Sciatic nerve (tissue), 2 donors: ENCODE results near the gene GPR26. TPM values are rescaled to one million over a fixed set of nuclear protein-coding genes. Genes with fewer than 3 reads are reported as not detected.

Experiments used
- ATAC-seq: fragments of 200-7000 bp; cut with Tn5 transposase; one replicate; pipeline ENCODE4 v1.9.1; 2020; ENCODE audit warnings: mild to moderate bottlenecking, moderate library complexity
- DNase-seq: peaks from one replicate; pipeline ENCODE4 v3.0.0-alpha.2; 2020; ENCODE audit warnings: low spot score
- intact Hi-C: fragments of 100-400 bp; cut with DNase I; formaldehyde crosslinking; loops from one replicate; pipeline ENCODE4 v1.14.2; 2022
- total RNA-seq: library from RNA; stranded (reverse); fragmentation: NEBNext Ultra II Directional; extraction: Animal tissue kit (Norgen Biotek cat#: 25700); gene quantifications from one replicate; pipeline ENCODE4 v1.2.1, GENCODE V29; 2021
- donor health status: DM: no; HTN: no; CAD: no.
- donor health status: DM: no; HTN: no; CAD: no.

The GPR26 gene, protein sequence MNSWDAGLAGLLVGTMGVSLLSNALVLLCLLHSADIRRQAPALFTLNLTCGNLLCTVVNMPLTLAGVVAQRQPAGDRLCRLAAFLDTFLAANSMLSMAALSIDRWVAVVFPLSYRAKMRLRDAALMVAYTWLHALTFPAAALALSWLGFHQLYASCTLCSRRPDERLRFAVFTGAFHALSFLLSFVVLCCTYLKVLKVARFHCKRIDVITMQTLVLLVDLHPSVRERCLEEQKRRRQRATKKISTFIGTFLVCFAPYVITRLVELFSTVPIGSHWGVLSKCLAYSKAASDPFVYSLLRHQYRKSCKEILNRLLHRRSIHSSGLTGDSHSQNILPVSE
- total RNA-seq, result not detected

DNA sequence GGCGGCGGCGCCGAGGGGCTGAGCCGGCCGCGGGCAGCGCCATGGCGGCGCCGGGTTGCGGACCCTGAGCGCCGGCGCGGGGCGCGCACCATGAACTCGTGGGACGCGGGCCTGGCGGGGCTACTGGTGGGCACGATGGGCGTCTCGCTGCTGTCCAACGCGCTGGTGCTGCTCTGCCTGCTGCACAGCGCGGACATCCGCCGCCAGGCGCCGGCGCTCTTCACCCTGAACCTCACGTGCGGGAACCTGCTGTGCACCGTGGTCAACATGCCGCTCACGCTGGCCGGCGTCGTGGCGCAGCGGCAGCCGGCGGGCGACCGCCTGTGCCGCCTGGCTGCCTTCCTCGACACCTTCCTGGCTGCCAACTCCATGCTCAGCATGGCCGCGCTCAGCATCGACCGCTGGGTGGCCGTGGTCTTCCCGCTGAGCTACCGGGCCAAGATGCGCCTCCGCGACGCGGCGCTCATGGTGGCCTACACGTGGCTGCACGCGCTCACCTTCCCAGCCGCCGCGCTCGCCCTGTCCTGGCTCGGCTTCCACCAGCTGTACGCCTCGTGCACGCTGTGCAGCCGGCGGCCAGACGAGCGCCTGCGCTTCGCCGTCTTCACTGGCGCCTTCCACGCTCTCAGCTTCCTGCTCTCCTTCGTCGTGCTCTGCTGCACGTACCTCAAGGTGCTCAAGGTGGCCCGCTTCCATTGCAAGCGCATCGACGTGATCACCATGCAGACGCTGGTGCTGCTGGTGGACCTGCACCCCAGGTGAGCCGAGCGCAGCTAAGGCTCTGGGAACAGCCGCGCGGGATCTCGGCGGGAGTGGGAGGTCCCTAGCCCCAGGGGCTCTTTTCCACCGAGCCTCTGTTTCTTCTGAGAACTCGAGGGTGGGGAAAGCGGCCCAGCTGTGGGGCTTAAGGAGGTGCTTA is at the start of gene GPR26:
Gene GPR26, plus strand, starts transcription at position 38 of the 919 bp plus-strand sequence. Its CDS starts 53 bp downstream, at position 91.
- DNase-seq, result no peak
- ATAC-seq, result no peak
- intact Hi-C loops, result loop anchor here (5.0 kb wide), 1 partner anchor 946 kb away; no protein-coding TSS in a partner anchor

DNA sequence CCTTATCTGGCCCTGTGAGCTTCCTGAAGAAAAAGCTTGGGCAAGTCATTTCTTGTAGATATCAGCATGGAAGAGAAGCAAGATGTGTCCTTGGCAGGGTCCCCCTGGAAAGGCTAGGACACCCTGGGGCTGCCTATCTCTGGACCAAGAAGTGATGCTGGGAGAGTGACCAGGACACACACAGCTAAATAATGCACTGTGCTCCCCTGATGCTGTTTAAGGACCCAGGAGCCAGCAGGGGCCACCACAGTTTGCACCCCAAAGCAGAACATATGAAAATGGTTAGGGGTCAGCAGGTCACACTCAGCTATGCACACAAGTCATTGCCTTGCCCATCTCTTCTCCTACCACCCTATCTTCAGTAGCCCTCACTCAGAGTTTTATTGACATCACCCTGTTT is 47.9 kb upstream of the GPR26 start:
- ATAC-seq, result no peak
- intact Hi-C loops, result no loop called here
- no peak for DNase-seq

DNA sequence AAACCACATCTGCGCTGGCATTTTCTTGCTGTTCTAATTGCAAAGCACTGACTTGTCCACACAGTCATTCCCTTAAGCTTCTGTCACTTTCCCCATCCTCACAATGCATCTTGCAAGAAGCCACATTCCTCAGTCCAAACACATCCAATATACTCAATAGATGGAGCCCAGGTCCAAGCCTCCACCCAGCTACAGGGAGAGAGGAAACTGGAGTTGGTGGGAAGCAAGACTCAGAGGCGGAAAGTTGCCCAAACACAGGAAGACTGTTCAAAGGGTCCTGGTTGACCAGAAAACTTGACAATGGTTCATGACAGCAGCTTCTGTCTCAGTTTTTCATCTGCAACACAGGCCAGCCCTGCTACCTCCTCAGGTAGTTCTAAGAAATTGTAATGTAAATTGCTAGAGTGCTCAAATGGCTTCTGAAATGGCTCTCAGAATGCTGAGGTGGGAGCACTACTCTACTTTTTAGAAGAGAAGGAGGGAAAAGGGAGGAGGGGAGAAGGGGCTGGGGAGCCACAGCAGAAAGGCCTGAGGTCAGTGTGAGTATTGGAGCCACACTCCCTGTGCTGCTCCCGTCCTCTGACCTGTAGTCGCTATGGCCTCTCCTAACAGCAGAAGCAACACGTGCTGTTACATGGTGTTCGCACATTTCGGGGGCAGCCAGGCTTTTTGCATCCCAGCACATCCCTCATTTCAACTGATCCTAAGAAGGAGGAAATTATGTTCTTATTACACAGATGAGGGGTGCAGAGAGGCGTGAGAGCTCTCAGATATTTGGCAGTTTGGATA is 46.9 kb upstream of the GPR26 start:
- intact Hi-C loops, result no loop called here
- ATAC-seq (no peak), DNase-seq (no peak)

DNA sequence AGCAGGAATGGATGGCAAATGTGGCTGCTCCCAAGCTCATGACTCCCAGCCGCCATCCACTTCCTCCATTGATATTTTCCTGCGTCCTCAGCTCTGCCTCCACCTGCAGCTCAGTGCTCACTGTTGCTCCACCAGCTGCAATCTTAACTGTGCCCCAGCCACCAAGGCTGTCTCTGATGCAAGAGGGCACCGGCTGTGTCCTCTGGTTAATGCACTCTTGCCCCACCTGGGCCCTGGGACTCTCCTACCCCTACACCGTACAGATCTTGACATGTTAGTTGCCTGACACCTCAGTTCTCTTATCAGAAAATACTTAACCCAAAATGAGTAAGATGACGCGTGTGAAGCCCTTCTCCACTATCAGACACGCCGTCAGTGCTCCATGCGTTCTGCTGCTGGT is 45.5 kb upstream of the GPR26 start:
- DNase-seq, result no peak
- intact Hi-C loops, result no loop called here
- ATAC-seq, result no peak

DNA sequence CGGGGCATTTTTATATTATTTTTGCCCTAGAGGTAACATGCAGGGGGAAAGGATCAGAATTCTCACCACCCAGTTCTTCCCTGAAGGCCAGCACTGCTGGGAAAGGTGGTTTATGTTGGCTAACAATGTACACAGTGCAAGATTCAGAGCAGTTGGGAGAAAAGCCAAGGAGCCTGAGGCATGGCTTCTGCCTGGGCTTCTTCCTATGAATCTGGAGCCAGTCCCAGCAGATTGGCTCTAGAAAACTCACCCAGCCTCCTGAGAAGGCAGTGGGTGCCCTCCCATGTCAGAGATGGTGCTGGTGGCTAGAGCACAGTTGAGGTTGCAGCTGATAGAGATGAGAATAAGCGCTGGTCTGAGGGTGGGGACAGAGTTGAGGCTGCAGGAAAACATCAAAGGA is 44.7 kb upstream of the GPR26 start:
- DNase-seq (no peak), ATAC-seq (no peak)
- intact Hi-C loops, result no loop called here

DNA sequence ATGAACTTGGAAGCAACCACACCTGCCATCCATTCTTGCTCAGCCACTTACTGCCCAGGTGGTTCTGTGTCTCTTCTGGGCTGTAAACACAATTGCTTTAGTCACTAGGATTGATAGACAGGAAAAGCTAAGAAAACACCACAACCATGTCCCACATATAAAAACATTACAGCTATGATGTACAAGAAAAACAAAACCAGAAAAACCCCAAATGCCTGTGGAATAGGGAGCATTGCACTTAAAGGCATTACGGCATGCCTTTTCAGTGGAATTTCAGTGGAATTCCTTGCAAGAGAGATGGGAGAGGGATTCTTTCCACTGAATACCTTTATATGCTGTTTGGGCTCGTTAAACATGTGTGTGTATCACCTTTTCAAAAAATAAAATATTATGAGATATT is 44.2 kb upstream of the GPR26 start:
- intact Hi-C loops, result no loop called here
- no peak for ATAC-seq

DNA sequence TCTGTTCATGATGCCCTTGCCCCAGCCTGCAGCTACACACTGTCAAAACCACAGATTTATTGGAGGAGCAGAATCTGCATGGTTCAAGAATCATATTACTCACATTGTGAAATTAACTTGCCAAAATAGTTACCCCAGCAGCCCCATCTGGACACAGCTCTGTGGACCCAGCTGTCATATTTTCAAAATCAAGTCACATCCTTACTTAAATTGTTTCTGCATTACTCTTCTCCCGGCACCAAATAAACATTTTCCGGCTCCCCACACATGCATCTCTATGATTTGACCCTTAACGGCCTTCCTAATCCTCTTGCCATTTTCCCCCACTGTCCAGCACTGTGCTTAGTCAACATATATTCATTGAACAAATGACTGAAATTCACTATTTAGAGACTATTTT is 43.8 kb upstream of the GPR26 start:
- no peak for DNase-seq
- intact Hi-C loops, result no loop called here
- no peak for ATAC-seq

More for the DNA sequence above, 44.2 kb upstream of the GPR26 start:
- no peak for DNase-seq

DNA sequence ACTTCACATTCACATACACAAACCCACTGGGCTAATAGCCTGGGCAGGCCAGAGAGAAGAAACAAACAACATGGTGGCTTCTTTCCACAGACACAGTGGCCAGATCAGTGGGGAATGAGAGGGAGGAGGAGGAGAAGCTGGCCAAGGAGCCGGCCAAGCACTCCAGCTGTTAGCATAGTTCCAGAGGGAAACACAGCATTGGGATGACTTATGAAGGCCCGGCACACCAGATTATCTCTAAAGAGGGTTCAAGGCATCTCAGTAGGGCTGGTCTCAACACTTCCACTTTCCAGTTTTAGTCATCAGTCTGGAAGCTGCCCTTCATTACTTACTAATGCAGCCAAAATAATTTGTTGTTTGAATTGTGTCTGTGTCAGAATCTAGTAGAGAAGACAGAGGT is 42.1 kb upstream of the GPR26 start:
- no peak for DNase-seq
- ATAC-seq, result no peak
- intact Hi-C loops, result no loop called here

DNA sequence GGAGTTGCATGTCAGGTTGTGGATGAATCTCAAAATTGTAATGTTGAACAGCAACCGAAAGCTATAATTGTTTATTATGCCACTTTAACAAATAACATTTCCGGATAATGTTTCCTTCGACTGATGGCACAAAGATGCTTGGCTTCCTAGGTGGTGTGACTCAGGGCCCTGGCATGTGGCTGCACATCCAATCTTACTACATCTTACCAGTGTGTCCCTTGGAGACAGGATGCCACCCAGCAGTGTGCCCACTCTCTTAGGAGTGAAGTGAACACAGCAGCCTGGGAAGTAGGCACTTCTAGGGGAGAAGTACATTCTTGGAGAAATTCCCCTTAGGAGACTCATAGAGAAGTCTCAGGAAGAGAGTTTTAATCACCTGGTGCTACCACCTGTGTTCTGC is 33.0 kb upstream of the GPR26 start:
- intact Hi-C loops, result no loop called here
- no peak for DNase-seq
- no peak for ATAC-seq

DNA sequence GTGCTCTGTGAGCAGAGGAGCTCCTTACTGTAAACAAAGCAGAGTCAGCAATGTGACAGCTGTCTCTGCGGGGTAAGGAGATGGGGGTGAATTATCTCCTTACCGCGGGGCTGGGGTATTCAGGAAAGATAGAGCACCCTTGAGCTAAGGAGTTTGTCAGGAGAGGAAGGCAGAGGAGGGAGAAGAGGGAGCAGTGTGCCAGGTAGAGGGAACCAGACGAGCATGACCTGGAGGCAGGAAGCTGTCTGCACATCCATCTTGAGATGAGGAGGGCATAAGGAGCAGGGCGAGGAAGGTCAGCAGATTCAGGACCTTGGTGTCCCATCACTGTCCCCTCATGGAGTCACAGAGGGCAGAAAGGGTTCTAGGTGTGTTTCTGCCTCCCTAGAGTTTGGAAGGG is 32.5 kb upstream of the GPR26 start:
- ATAC-seq, result no peak

DNA sequence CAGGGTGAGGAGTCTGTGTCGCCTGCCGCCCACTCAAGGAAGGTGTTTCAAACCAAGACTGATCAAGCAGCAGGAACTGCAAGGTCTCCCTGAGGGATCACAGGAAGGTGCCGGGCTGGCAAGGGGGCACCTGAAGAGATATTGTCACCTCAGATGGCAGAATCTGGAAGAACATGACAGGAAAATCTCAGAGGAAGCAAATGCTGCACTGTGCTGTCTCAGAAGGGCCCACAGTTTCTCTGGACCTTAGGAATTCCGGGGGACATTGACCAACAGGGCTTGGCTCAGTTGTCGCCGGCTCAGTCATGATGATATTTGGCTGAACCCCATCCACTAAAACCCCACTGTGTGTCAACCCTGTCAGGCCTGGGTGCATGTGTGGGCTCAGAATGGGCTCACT is 31.9 kb upstream of the GPR26 start:
- ATAC-seq (no peak), DNase-seq (no peak)
- intact Hi-C loops, result no loop called here

More for the DNA sequence above, 32.5 kb upstream of the GPR26 start:
- intact Hi-C loops, result no loop called here
- no peak for DNase-seq

DNA sequence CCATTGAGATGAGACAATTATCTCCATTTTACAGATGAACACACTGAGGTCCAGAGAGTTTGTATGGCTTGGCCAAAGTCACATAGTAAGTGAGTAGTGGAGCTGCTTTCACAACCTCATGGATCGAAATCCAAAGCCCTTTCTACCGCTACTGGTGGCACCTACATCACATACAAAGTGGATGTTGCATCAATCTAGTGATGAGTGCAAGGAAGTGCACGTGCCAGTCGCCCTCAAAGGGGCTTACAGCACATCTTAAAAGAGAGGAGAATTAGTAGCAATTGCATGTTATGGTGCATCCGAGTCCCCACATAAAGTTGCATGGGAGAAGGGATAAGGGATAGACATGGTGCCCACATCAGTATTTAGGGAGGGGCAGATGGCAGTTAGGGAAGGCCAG is 31.0 kb upstream of the GPR26 start:
- DNase-seq, result no peak
- intact Hi-C loops, result no loop called here
- no peak for ATAC-seq

DNA sequence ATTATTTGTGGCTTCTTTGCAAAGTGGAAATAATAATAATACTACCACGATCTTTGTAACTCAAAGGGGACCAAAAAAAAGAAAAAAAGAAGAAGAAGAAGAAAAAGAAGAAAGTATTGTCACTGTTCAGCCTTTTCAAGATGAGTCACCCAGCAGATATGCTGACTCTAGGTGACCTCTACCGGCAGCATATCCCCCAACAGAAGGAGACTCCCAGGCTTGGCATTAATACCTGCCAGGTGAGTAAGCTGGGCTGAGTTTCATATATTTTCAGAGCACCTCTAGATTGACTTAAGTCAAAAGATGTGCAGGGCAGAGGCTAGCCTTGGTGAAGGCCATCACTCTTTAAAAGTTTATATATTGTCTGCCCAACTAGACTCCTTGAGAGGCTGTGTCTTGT is 30.4 kb upstream of the GPR26 start:
- no peak for DNase-seq
- no peak for ATAC-seq
- intact Hi-C loops, result no loop called here

DNA sequence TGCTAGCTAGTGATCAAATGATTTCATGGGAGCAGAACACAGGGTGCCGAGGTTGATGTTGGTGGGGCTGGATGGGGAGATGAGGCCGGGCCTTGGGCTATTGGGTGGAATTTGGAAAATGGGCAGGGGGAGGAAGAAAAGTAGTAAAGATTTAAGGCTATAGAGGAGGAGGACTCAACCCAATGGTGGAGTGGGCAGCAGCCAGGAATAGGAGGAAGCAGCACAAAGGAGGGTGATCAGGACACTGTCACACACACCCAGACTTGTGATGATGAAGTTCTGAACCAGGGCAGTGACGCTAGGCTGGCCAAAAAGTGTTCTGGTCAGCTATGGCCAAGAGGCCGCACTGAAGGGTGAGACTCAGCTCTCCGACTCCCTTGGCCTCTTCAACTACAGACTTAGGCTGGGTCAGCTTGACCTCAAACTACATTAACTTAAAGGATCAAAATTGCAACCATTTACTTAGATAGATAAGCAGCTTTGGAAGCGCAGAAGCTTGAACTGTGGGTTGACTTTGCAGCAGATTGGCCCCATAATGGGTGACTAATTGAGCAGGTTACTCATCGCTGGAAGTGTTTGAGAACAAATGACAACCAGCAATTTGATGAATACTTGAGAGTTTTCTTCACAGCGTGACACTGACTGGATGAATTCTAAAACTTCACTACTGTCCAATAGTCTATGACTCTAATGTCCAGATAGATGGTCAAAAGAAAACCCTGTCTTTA is 29.4 kb upstream of the GPR26 start:
- DNase-seq, result no peak
- ATAC-seq, result no peak
- intact Hi-C loops, result no loop called here

DNA sequence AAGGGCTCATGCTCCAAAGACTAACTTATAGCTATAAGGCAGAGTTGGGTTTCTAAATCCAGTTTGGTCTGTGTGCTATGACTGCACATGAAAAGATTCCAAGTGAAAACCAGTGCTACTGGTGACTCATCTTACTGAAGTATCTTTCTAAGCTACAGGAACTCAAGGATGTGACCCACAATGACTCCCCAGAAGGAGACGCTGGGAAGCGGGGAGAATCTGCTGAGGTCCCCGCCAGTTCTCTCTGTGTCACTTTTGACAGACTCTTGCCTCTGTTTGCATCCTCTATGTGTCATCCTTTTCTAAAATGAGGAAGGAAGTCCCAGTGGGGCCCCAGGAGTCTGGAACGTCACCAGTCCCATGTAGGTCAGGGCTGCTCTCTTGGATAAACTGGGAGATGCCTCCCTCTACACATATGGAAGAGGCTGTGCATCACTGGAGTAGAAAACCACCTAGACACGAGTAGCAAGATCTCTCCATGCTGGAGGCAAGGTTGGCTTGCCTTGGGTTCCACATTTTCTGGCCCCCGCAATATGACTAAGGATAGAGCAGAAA is 28.8 kb upstream of the GPR26 start:
- no peak for ATAC-seq
- intact Hi-C loops, result no loop called here
- no peak for DNase-seq

DNA sequence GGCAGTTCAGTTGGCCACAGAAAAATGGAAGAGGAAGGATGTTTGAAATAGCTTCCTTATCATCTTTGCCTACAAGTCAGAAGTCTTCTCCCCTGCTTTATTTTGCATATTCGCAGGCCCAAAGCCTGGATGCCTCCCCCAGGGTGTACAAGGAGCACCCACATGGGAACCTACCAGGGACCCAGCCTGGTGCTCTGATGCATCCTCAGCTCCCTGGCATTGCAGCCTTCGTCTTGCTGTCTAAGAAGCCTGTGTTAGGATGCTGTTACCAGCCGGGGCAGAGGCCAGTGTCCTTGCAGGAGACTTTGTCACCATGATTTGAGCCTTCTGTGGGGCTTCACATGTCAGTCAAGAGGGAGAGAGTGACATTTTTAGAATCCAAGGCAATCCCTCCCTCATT is 27.0 kb upstream of the GPR26 start:
- DNase-seq (no peak), ATAC-seq (no peak)
- intact Hi-C loops, result no loop called here

DNA sequence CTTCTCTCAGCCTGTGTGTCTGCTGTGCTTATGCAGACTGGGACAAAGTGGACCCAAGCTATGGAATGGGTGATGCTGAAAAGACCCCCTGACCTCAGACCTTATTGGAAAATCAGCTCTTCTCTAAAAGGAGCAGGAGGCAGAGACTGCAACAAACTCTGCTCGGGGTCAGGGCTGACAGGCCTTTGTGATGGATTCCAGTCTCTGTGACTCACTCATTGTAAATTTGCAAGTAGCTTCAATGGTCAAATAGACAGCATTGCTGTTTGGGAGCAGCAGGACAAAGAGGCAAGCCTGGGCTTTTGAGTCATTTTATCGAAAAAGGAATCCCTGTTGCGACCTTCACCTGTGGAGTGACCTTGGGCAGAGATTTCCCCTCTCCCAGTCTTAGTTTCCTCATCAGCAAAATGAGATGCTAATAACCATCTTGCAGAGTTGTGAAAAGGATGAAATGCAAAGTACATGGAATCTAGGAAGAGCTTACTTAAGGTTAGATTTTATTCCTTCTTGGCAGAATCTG is 26.1 kb upstream of the GPR26 start:
- ATAC-seq (no peak), DNase-seq (no peak)
- intact Hi-C loops, result no loop called here

DNA sequence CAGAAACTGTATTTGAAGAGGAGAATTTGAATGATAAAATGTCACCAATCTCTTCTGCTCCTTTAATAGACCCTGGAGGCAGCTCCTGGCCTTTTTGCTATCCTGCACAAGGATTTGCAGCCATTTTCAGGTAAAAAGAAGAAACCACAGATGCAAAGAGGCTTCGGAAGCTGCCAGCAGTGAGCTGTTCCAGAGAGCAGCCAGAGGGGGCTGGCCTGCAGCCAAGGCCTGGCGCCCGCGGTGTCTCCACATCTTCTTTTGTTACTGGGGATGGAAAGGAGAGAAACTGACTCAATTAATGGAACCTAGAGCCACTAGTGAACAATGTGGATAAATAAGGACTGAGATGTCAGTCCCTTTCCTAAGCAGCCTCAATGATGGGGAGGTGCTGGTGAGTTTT is 23.9 kb upstream of the GPR26 start:
- intact Hi-C loops, result no loop called here
- DNase-seq (no peak), ATAC-seq (no peak)
